GM21528 (cell line): ENCODE results near the gene DCUN1D1.

ENCODE experiments used
- ATAC-seq: cut with Tn5 transposase; IDR thresholded peaks from one replicate; pipeline ENCODE4 v1.9.1; 2021; ENCODE audit warnings: mild to moderate bottlenecking, moderate library complexity; ENCODE audit not compliant: unreplicated experiment, low FRiP score

The DCUN1D1 gene

DNA sequence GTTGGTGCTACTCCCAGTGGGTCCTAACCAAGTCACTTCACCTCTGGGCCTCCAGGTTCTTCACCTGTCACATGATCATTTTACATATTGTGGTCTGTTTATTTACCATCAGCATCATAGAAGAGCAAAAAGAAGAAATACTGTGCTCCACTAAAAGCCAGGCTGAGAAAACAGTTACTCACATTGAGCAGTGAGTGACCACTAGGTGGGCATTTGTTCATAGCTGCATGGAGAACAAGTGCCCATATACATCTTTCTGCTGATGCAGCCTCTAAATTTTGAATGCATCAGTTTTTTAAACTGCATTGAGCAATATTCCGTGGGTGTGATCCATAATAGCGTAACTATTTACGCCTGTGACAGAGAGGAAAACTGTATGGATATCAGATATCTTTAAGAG lies 76.2 kb downstream of the DCUN1D1 start:
- no peak for ATAC-seq

DNA sequence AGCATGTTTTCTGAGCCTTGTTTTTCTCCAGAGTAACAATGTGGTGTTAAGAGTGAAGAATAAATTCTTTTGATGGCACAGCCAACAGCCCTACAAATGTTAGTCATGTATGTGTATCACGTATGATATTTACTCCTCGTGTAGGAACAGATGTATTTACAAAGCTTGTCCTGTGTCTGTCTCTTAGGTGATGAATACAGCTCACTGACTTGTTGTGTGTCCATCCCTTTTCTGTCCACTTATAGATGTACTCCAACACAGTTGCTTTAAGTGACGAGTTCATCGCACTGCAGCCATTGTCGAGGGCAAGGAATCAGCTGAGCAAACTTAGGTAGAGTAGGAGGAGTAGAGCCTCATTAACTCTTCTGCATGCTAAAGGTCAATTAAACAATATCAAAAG lies 78.1 kb downstream of the DCUN1D1 start:
- no peak for ATAC-seq

DNA sequence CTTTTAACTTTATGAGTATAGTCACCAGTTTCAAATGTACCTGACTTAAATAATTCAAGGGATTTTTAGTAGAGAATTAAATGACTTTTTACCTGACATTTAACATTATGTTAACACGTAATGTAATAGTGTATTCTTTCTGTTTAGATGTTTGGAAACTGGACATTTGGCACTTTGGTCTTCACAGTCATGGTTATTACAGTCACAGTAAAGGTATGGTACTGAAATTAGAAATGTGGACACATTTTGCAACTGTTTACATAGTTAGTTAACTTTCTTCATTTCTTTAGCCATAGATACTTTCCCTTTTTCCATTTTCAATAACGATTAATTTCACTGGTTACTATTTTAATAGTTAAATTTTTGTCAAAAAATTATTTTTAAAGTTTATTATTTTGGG lies 83.8 kb downstream of the DCUN1D1 start:
- no peak for ATAC-seq

DNA sequence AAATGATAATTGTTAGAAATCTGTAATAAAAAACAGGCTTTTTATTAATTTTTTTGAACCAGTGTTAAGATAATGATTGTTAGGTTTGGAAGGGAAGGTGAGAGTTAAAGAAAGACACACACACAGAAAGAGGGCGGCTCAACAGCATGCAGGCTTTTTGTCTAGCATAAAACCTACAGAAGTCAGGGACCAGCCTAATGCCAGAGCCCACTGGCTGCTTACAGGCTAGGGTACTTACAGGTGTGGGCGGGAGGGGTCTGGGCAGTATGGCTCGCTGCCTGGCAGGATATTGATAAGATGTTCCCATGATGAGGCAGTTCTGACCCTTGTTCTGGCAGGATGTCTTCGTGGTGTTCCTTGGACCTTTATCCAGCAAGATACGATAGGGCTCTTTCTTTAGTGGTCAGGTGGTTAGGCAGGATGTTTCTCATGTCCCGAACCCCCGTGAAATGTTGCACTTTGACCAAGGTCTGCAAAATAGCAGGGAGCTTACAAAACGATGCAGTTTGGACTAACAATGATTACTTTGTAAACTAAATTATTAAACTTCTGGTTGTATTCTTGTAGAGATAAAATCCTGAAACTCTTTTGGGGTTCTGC lies 84.7 kb downstream of the DCUN1D1 start:
- ATAC-seq, result no peak

GRCh38 chr3:182892226-182892625 lies 88.1 kb downstream of the DCUN1D1 start:
- ATAC-seq, result no peak

DNA sequence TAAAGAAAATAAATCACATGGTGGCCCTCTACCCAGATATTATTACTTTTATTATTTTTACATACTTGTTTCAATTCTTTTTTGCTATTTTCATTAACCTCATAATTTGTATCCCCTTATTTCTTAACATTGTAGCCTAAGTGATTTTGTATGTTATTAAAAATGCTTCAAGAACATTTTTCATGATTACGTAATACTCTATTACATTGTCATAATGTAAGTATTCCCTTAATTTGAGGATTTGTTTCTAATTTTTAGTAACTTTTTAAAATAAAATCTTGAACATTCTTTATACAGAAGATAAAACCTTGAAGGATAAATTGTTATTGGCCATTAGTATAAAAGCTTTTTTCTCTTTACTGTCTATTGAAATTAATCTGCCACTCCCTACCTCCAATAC lies 89.0 kb downstream of the DCUN1D1 start:
- no peak for ATAC-seq

DNA sequence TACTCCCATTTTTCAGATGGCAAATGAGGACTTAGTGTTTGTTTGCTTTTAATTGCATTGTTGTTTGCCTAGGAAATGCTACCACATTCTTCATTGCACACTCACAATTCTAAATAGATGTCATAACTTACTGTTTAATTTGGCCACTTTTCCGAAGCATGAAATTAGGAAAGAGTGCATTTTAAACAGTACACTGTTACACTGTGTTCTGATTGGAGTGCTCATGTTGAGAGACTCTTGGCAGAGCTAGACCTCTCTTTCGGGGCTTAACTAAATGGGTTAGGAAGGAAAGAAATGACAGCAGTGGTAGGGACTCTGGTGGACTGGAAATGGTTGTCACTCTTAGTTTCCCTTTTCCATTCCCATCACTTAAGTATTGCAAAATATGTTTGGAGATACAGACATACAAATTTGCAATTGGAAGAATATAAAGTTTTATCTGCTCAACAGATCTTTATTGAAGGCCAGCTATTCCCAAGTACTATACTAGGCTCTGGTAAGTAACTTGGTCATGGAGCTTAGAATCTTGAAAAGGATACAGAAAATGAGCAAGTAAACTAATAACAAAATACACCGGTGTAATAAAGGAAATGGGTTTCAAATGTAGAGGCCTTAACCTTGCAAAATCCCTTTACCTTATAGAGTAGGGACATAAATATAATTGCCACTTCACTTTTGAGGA lies 90.2 kb downstream of the DCUN1D1 start:
- ATAC-seq, result no peak
